A204.1 (cell line): Measurements from ENCODE around the gene NPB.

Experiments used
- FAIRE-seq: peaks from 2 replicates; lab custom pipeline; 2012; peaks lifted over from hg19 to GRCh38; lab: Jason Lieb, UNC

NPB gene

DNA sequence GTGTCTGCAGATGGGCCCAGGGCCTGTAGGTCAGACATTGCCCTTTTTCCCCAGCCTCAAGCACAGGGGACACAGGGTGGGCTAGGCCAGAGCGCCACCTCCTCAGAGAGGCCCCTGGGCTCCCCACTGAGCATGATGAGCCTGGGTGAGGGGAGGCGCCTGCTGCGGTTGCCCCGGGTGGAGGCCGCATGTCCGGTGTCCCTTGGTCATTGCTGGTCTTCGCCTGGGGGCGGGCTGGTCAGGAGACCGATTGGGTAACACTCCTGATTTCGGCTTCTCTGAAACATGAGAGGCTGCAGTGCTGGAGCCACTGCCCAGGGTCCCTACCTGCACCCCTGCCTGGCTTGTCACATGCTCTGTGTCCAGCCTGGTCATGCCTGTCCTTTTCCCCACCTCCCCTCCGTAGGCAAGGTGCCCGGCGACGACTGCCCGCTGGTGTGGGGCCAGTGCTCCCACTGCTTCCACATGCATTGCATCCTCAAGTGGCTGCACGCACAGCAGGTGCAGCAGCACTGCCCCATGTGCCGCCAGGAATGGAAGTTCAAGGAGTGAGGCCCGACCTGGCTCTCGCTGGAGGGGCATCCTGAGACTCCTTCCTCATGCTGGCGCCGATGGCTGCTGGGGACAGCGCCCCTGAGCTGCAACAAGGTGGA lies 2.4 kb upstream of the NPB start:
- FAIRE-seq: no peak

DNA sequence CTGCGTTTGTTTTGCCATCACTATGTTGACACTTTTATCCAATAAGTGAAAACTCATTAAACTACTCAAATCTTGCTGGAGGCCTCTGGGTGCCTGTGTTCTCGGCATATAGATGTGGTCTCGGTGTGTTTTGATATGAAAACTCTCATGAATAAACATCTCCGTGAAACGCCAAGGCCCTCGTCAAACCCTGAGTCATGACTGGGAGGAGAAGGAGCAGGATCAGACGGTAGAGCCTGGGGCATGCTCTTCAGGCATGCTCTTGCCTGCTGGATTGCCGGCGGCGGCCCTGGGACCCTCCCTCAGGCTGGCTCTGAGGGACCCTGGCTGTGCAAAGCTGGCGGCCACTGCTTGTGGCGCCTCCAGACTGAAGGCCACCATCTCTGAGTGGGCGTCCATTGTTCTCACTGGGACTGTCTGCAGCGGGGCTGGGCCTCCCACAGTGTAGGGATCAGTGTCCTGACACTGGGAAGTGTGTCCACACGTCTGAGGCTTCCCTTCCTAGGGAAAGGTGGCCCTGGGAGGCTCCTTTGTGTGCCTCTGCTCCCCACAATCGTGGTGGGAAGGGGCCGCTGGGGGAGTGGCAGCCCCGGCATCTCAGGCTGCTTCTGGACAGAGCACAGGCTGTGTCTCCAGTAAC lies 1.7 kb upstream of the NPB start:
- no peak for FAIRE-seq

DNA sequence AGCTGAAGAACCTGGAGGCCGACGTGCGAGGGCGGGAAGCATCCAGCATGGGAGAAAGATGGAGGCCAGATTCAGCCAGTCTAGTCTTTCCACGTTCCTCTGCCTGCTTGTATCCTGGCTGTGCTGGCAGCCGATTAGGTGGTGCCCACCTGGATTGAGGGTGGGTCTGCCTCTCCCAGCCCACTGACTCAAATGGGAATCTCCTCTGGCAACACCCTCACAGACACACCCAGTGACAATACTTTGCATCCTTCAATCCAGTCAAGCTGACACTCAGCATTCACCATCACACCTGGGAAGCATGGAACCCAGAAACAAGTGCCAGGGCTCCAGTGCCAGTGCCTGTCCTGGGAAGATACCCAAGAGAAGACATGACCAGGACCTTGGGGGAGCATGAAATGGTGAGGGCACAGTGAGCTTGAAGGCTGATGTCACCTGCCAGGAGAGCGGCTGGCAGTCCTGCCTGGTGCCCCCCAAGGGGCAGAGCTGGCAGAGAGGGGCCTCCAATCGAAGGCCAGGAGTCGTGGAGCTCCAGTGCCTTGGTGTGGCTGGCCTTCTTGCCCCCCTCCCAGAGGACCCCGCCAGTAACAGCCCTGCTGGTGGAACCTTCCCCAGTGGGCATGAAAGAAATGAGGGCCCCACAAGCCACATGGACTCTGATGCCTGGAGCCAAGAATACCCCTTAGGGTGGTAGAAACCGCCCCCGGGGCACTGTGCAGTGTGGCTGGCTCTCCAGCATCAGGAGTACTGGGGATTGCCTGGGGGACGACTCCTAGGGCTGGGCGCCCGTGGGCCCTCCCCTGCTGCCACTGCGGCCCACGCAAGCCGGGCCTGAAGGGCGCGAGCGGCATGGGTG lies 643 bp upstream of the NPB start:
- no peak for FAIRE-seq

DNA sequence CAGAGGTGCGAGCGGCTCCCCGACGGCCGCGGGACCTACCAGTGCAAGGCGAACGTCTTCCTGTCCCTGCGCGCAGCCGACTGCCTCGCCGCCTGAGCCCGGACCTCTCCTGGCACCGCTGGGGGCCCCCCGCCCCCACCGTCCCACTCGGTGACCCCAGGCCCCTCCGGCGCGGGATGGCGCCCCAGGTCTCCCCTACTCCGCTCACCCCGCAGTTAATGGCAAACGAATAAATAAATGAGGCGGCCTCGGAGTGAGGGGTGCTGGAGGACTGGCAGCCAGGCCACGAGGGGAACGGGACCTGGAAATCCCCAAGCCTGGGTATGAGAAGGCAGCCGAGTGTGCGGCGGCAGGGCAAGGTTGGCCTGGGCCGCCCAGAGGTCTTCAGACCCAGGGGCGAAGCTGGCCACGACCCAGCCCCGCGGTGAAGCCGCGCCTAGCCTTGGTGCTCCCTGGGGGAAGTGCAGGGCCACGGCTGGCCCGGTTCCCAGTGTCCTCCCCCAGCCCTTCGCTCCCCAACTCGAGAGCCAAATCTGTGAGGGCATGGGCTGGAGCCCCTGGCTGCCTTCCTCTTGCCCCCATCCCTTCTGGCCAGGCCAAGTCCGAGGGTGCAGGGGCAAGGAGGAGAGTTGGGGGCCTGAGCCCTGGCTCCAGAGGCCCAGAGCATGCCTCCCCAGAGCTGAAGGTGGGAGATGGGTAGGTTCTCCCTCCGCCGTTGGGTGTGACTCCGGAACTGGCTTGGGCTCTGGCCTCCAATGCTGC lies 796 bp downstream of the NPB start:
- FAIRE-seq: no peak

DNA sequence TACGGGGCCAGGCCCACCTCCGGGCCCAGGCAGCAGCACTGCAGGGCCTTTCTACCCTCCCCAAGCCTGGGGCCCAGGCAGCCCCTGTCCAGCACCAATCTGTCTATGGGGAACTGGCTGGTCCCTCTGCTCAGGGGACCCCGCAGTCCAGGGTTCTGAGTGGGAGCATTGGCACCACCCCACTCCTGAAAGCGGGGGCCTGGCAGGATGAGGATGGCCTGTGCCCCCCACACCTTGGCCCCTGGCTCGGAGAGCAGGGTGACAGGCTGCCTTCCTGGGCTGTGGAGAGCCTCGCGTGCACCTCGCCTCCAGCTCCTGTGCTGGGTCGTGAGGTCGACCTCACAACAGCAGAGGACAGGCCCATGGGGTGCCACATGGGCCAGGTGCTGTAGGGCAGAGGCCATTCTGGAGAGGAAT lies 1.4 kb downstream of the NPB start:
- no peak for FAIRE-seq

DNA sequence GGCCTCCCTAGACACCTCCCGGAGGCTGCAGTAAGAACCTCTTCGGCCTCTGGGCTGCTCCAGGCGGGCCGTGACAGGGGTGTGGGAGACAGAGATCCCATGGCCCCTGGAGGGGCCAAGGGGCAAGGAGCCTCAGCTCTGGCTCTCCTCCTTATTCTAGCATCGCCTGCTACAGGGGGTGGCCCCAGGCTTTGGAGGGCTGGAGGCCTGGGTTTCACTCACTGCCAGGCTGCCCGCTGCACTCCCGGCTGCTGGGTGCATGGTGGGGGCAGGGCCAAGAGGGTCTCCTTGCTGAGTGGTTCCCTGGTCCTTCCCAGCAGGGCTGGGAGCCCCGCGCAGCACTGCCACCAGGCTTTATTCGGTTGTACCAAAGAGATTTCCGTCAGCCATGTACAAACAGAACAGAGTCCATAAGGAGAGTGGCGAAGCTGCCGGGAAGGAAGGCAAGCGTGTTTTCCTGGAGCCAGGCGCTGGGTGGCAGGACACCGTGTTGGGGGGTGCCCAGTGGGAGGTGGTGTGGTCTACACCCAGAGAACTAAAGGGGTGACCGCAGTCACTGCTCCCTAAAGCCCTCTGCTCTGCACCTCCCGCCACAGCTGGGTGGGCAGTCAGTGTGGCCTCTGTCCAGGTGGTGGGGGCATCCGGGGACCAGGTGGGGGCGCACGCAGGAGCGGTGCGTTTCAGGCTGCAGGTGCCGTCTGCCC lies 2.0 kb downstream of the NPB start:
- FAIRE-seq: no peak

DNA sequence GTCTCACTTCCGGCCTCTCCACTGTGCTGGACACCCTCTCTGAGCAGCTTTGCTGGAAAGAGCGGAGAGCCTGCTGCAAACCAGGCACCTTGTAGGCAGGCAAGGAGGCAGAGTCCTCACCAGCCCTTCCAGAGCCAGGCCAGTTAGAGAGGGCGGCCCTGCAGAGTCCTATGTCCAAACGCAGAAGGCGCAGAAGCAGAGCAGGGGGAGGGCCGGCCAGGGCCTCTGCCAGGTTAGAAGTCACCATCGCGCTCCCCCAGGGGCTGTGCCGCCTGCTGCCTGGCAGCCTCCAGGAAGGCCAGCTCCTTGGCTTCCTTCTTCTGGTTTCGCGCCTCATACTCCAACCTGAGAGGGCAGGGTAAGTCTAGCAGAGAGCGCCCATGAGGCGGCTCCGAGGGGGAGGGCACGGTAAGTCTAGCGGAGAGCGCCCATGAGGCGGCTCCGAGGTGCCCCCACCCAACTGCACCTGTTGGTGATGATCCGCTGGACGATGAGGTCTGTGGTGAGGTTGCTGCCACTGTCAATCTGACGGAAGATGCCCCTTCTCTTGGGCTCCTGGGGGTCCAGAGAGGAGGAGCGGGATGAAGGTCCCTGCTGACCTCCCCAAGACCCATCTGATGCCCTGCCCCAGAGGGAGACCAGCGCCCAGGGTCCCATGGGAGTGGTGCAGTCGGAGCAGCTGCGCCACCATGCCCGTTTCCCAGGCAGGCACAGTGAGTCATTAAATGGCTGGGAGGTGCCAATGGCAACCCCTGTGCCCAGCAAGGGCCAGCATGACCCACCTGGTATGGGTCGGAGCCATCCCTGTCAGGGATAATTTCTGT lies 2.8 kb downstream of the NPB start:
- no peak for FAIRE-seq

DNA sequence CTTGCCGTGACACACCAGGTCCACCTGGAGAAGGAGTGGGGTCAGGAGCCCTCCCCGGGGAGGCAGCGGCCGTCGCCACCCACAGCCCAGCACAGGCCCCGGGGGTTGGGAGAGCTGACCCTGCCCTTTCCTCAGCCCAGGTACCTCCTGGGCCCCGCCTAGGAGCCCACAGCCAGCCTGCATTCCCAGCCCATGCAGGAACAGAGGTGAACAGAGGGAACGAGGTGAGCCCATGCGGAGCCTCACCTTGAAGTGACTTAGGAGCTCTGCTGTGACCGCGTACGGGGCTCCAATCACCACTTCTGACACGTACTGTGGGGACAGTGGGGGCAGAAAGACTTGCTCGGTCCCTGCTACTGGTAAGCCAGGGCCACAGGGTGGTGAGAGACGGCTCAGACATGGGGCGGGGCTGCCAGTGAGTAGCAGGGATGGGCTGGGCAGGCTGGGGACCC lies 3.4 kb downstream of the NPB start:
- no peak for FAIRE-seq

DNA sequence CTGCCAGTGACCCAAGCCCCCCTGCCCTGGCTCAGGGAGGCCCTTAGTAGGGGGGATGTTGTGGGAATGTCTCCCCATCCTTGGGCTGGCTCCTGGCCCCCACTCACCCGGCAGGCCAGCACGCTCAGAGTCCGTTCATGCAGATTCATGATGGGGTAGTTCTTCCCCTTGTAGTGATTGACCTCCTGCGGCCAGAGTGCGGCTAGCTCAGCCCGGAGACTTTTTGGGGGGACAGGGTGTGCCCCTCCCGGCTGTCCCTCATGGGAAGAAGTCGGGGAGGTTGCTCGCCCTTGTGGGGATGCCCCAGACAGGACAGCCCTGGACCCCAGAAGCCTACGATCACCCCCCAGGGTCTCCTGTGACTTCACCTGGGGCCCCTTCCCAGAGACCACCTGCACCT lies 4.0 kb downstream of the NPB start:
- no peak for FAIRE-seq

DNA sequence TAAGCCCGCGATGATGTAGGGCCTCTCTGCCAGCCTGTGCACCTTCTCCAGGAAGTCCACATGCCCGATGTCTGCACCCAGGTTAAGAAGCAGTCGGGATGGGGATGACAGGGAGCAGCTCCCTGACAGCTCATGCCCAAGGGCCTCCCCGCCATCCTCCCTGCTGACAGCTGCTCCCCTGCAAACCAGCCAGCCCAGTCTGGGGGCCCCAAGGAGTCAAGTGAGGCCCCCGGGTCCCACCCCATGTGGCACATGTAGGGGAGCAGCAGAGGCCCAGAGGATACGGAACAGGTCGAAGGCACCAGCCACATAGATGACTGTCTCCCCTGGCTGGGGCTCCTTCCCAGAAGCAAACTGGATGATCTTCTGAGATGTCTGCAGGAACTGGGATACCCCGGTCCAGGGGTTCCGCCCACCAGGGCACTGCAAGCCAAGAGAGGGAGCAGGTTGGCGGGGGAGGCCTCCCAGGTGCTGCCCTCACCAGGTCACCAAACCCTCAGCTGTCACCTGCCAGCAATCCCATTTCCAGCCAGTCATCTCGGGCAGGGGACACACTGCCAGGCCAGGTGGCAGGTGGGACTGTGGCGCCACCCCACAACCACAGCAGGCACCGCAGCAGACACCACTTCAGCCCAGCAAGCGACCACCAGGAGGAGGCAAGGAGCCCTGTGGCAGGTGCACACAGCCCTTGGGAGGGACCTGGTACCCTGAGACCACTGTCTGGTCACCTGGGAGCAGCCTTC lies 4.6 kb downstream of the NPB start:
- FAIRE-seq: no peak

DNA sequence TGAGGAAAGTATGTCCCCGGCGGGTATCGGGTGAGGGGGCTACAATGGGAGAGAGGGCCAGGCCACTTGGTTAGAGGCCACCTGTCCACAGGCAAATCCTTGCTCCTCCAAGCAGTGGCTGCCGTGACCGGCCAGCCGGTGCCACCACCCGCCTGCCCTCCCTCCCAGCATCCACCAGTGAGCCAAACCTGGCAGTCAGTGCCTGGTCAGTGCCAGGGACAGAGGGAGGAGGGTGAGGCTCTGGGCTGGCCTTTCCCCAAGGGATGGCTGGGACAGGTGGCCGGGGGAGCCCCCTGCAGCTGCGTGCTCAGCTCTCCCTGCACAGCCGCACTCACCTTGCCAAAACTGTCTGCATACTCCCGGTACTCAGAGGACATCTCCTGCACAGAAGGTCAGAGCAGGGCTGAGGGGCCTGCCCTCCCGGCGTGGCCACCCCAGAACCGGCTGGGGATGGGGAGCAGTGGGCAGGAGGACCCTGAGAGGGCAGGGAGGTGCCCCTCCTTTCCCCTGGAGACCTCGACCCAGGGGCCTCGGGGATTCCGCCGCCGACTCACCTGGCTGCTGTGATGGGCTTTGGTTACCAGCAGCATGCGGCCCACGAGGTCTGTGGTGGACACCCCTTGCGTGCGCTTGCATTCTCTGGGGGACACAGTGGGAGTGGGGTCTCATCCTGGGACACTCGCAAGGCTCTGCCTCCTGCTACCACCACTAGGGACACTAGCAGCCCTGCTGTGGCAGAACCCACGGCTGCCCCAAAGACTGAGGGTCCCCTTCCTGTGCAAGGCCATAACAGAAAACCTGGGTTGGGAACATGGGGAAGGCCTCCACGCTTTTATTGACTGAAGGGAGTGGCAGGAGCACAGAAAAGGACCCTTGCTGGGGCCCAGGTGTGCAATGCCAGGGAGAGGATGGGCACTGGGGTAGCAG lies 5.4 kb downstream of the NPB start:
- no peak for FAIRE-seq

DNA sequence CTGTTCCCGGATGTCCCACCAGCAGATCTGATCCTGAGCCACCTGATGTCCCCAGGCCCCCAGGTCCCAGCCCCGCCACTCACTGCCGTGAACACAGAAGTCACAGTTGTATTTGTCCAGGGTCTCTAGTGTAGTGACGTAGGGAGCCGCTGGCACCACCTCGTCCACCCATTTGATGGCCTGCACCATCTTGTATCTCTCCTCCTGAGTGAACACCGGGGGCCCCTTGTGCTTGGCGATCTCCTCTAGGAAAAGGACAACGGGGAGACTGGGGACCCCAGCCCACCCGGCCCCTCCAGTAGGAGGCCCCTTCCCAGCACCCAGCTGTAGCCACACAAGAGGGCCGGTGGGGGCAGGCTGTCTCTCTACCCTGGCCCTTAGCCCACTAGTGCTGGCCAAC lies 6.8 kb downstream of the NPB start:
- no peak for FAIRE-seq

DNA sequence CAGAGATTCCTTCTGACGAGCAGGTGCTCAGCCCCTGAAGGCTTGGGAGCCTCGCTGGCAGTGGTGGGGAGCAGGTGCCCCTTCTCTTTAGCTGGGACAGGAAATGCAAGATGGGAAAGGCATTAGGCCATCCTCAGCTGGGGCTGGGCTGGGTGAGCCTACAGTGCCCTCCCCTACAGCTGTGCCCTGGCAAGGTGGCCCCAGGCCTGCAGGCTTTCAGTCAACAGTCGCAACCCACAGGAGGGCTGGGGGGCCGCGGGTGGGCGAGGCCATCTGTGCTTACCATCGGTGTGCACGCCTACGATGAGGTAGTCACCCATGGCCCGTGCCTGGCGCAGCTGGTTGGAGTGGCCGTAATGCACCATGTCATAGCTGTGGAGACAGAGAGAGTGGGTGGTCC lies 7.2 kb downstream of the NPB start:
- no peak for FAIRE-seq

DNA sequence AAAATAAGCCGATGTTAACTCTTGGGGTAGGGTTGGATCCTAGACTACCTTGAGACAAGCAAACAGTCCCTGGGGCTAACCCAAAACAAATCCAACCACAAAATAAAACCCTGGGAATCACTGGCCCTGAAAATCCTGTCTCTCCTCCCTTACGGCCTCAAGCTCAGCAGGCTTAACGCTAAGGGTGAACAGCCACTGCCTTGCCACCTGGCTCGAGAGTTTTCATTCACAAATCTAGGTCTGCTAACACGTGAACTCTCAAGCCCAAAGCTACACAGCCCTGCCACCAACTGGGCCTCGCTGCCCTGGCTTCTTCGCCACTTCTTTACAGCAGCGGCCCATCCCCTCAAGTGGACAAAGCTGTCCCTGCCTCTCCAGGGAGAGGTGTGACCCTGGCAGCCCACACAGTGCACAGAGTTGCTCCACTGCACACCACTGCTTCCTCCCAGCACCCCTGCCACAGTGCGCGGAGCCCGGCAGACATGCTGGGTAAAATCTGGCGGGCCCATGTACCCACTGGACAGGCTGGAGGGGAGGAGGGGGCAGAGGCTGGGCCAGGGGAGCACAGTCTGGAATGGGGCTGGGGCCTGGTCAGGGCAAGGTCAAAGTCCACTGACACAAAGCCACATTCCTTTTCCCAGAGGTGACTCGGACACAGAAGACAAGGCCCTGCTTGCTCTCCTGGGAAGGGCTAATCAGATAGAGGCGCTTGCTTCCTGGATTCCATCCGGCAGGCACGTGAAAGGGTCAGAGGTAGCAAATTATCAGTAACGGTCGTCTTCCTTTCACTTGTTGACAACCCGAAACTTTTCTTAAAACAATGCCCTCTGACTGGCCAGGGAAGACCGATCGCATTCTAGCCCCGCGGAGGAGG lies 8.2 kb downstream of the NPB start:
- FAIRE-seq: no peak

DNA sequence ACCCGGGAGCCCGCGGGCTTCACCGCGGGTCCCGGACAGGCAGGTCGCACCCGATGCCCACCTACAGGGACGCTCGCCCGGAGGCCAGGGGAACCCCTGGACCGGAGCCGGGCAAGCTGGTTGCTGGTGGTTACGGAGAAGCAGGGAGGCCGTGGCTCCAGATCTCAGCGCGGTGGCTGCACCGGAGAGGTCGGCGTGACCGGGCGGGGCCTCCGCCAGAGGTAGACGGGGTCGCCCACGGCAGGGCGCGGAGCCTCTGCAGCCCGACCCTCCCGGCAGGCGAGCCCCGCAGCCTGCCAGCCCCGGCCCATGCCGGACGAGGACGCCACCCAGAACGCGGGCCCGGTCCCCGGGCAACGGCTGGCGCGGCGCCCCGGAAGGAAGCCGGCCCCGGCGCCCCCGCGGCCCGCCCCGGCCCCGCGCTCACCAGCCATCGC lies 8.8 kb downstream of the NPB start:
- FAIRE-seq: no peak

DNA sequence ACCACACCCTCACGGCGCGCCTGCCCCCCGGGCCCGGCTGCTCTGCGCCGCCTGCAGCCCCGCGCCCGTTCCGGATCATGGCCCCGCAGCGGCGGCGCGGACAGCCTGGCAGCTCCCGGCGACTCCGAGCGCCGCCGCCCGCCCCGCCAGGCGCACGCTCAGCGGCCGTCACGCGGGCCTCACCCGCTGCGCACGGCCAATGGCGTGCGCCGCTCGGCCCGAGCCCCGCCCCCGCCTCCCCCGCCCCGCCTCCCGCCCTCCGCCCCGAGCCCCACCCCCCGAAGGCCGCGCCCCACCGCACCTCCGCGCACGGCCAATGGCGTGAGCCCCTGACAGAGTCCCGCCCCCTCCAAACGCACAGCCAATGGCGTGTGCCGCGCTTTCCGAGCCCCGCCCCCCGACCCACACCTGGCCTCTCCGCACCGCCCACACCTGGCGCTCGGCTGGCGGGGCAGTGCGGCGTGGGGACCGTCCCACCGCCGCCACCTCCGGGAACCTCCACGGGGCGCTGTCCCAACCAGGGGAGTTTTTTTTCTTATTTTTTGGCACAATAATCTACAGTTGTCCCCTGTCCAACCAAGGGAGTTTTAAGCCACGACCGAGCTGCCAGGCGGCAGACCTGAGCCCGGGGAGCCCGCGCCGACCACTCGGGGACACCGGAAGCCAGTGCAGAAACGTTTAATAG lies 9.4 kb downstream of the NPB start, which contains the start of gene PCYT2:
Gene PCYT2 (minus strand): TSS at position 123 of the 685 bp plus-strand sequence. CDS start 44 bp downstream, at position 79.
- FAIRE-seq: no peak

DNA sequence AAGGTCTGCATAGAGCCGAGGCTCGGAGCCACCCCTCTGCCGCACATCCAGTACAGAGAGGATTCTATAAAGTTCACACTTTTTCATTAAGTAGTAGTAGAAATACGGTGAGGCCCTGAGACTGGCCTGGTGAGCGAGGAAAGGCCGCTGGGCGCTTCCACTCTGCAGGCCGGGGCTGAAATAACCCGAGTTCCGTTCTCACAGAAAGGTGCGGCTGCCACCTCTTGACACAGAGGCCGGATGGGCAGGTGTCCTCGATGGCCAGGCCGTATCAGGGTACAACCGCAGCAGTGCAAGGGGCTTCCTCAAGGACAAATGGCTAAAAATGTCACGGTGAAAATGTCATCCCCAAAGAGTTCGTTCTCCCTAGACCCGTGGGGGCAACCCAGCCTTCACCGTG lies 9.9 kb downstream of the NPB start:
- no peak for FAIRE-seq
